Vein endothelial cell (primary cell): ENCODE results near the gene TARS3. TPM values are rescaled to one million over a fixed set of nuclear protein-coding genes. Genes with fewer than 3 reads are reported as not detected.

Experiments
- small RNA-seq: library from RNA; depleted of rRNA; stranded (forward); fragments of <200 nt; gene quantifications from one replicate; pipeline ENCODE3, GENCODE V24; 2012
- total RNA-seq: library from RNA; depleted of rRNA; stranded (reverse); fragments of >200 nt; gene quantifications from 2 replicates; pipeline ENCODE4 v1.2.3, GENCODE V29; 2012

Gene TARS3
- total RNA-seq, result 5.8 and 8.8 TPM in 2 replicates

DNA sequence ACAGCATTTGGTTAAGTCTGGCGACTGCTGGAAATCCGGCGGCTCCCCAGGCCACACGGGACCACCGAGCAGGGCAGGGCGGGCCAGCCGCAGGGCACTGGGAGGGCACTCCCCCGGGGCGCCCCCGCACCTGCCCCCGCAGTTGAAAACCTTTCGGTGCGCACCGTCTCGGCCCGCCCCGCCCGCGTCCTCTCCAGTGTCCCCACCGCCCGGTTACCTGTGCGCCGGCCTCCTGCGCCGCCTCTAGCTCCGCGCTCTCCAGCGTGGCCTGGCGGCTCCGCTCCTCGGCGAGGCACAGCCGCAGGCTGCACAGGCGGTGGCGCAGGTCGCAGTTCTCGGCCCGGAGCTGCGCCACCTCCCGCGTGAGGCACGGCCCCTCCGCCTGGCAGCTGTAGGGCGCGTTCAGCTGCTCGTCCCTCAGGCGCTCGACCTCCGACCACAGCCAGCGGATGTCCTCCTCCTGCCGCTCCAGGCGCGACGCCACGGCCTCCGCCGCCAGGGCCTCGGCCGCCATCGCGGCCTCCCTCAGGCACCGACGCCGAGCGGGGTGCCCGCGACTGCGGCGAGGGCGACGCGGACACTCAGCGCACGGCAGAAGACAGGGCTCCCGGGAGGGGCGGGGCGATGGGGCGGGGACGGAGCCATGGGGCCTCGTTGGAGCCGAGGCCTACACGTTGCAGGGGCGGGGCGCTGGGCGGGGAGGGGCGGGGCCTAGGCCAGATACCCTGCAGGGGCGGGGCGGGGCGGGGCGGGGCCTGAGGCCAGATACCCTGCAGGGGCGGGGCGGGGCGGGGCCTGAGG is at the start of gene TARS3:
Gene TARS3 (minus strand): TSS at position 600 of the 801 bp plus-strand sequence. CDS start 86 bp downstream, at position 514.

DNA sequence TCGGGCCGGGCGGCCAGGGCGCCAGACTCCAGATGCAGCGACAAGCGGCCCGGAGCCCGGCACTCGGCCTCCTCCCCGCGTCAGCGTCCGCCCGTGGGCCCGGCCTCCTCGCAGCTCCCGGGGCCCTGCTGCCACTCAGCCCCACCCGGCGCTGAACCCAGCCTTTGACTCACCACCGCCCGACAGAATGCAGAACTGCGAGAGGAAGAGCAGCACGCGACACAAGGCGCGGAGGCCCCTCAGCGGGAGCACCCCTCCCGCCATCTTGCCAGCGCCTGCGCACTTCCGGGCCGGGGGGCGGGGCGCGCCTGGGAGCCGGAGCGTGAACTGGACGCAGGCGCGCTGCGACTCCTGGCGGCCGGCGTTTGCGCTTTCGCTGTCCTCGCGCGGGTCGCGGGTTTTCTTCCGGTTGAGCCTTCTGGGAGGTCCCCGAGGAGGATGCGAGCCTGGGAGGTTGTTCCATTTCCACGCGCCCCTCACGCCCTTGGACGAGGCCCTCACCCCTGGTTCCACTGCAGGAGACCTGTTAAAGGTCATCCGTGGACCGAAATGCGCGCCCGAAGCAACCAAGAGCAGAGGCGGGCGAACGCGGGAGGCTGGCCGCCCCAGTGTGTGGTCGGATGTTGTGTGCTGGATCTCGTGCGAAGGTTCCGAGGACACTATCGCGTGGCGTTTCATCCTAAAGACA is 72.0 kb downstream of the TARS3 start, which contains the start of gene TM2D3:
Gene TM2D3 (minus strand): TSS at position 284 of the 688 bp plus-strand sequence. CDS start 20 bp downstream, at position 264.

Small RNA genes lying within 50 kb of the gene (small RNA-seq; reads per million reads assigned to genes)
- gene RN7SL209P (not detected), gene RNU6-807P (not detected)

Other genes starting within 250 kb of the TARS3 start
- 1.6 and 3.3 TPM in 2 replicates for gene PCSK6, start 234.8 kb downstream of the TARS3 start, total RNA-seq
- gene TM2D3, start 72.1 kb downstream of the TARS3 start, total RNA-seq, result 33.3 and 39.8 TPM in 2 replicates
- not detected in 2 replicates for gene OR4F6, start 79.0 kb upstream of the TARS3 start, total RNA-seq
- not detected in 2 replicates for gene OR4F15, start 87.7 kb upstream of the TARS3 start, total RNA-seq